Mammary epithelial cell (primary cell): ENCODE data around the gene PLCD4.

Source experiments
- EZH2 ChIP-seq: IDR thresholded peaks from 2 replicates; pipeline ENCODE4 v1.6.1; 2012; ENCODE audit warnings: low read length, inconsistent platforms, borderline replicate concordance
- TF ChIP-seq, protein P1 (sequence below), 2 donors: IDR thresholded peaks in 1 of 2; conservative IDR thresholded peaks in 1 of 2; 2 replicates each; pipeline ENCODE4 v1.5.1; 2011 to 2012; ENCODE audit warnings: inconsistent platforms in 2 of 2, low read length in 2 of 2, mild to moderate bottlenecking in 2 of 2, control low read depth in 1 of 2, low read depth in 1 of 2; ENCODE audit not compliant: insufficient read depth in 1 of 2; ENCODE audit errors: extremely low read depth in 1 of 2

DNA sequence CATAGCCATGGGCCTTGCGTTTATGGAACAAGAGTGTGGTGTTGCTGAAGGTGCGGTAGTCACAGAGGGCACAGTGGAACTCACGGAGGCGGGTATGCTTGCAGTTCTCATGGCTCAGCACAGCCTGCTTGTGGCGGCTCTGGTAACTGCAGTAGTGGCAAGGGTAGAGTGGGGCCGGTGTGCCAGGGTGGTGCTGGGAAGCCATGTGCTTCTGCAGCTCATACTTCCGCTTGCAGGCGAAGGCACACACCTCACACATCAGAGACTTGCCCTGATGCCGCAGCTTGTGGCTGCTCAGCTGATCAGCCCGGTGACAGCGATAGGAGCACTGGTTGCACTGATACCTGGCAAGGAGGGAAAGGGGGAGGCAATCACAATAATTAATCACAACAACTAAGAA is 37.0 kb downstream of the PLCD4 start:
- TF ChIP-seq, protein P1, sequence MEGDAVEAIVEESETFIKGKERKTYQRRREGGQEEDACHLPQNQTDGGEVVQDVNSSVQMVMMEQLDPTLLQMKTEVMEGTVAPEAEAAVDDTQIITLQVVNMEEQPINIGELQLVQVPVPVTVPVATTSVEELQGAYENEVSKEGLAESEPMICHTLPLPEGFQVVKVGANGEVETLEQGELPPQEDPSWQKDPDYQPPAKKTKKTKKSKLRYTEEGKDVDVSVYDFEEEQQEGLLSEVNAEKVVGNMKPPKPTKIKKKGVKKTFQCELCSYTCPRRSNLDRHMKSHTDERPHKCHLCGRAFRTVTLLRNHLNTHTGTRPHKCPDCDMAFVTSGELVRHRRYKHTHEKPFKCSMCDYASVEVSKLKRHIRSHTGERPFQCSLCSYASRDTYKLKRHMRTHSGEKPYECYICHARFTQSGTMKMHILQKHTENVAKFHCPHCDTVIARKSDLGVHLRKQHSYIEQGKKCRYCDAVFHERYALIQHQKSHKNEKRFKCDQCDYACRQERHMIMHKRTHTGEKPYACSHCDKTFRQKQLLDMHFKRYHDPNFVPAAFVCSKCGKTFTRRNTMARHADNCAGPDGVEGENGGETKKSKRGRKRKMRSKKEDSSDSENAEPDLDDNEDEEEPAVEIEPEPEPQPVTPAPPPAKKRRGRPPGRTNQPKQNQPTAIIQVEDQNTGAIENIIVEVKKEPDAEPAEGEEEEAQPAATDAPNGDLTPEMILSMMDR (conservative IDR thresholded peaks at IDR 0.05 in 1 of 2, IDR thresholded peaks at IDR 0.05 in 1 of 2; ENCODE audit: extremely low read depth in 1 of 2, insufficient read depth in 1 of 2, low read depth in 1 of 2, low read length in 2 of 2) = no peak
- no peak for TF ChIP-seq EZH2
